ENCODE measurements around the gene GLTPD2.

The GLTPD2 gene

GRCh38 chr17:4837471-4838308, 48.9 kb downstream of the GLTPD2 start:
- DNase-seq = no peak
- in situ Hi-C loops (cut with MboI; ENCODE audit: low pct_unique_long_range_greater_than_20kb, low sequenced_read_pairs) = no loop called here

- no peak for DNase-seq
- in situ Hi-C loops (cut with MboI; ENCODE audit: low pct_unique_long_range_greater_than_20kb, low sequenced_read_pairs) = no loop called here
Observed at GRCh38 chr17:4838309-4838785, 49.6 kb downstream of the GLTPD2 start.

- DNase-seq = no peak
- in situ Hi-C loops (cut with MboI; ENCODE audit: low pct_unique_long_range_greater_than_20kb, low sequenced_read_pairs) = no loop called here
Observed at GRCh38 chr17:4839221-4839620, 50.5 kb downstream of the GLTPD2 start.

All from KBM-7 (cell line).